ENCODE results near the gene NECAP2.
"Not testable (repeated sequence)": the region's sequence is repeated elsewhere in the genome, so short reads cannot be mapped to it uniquely, and the experiment has no call there.

DNA sequence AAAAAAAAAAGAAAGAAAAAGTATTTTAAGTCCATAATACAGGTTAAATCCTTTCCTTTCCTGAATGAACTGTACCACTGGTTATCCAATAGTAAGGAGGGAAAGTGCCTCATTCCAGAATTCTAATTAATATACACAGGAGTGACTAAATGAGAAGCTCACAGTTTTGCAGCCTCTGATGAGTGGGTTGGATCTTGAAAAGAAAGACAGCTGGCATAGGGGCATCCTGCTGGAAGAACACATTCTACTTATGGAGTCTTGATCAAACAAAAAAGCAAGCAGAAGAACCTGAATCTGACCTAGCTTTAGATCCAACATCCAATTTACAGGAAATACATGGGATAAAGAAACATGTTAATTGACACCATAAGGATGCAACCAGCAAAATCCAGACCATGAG, 46.5 kb downstream of the NECAP2 start:
- TF ChIP-seq CTCF, POLR2A (IDR thresholded peaks at IDR 0.05): not testable (repeated sequence)
